ENCODE measurements around the gene NFIC. TPM values are rescaled to one million over a fixed set of nuclear protein-coding genes. Genes with fewer than 3 reads are reported as not detected.

NFIC gene
- total RNA-seq, 1 experiment from 2014 or later, result 56.3 TPM

DNA sequence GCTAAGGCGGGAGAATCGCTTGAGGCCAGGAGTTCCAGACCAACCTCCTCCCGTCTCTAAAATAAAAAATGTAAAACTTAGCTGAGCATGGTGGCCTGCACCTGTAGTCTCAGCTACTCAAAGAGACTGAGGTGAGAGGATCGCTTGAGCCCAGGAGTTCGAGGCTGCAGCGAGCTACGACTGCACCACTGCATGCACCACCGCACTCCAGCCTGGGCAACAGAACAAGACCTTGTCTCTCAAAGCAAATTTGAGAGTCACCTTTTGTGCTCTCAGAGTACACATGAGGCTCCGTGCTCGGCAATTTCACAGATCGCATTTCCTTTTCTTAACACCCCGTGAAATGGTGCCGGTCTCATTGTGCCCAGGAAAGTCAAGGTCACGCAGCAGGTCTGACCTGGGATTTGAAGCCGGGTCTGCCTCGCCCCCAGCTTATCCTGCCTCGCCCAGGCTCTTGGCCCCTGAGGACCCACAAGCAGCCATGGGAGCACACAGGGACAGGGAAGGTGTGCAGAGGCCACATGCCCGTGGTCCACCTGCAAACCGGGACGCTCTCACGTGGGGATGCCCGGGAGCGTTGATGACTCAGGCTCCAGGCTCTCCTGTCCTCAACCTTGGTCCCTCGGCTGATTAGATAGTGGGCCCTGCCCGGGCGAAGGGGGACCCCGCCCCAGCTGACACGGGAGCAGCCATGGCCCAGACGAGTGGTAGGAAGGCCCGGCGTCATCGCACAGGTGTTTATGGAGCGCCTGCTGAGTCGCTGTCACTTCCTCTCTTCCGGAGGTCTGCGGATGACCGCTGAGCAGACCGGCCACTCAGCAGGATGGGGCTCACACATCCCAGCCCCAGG, 115.1 kb downstream of the NFIC start:
- intact Hi-C loops (cut with micrococcal nuclease; ENCODE audit: unreplicated experiment), result no loop called here
- peak; percentile 24 for DNase-seq
- H3K4me1 Mint-ChIP-seq (ENCODE audit: low read depth, unreplicated experiment), result no peaks in the 10 kb centered on the region
- H3K9me3 Mint-ChIP-seq (ENCODE audit: low read depth, unreplicated experiment), result no peaks in the 10 kb centered on the region
- peaks cover 19% of the 10 kb centered on the region for H3K36me3 Mint-ChIP-seq (ENCODE audit: insufficient read depth, unreplicated experiment)
- no peak overlapping the region for H3K27ac Mint-ChIP-seq (ENCODE audit: unreplicated experiment)
- no peaks in the 10 kb centered on the region for H3K27me3 Mint-ChIP-seq (ENCODE audit: unreplicated experiment)
- CTCF ChIA-PET, result no interaction called here
- BruUV-seq (replicated peaks), result no TSS peak
- TF ChIP-seq CTCF (IDR thresholded peaks at IDR 0.05; ENCODE audit: unreplicated experiment), result no peak
- no peak overlapping the region for H3K4me3 Mint-ChIP-seq (ENCODE audit: low read depth, unreplicated experiment)

DNA sequence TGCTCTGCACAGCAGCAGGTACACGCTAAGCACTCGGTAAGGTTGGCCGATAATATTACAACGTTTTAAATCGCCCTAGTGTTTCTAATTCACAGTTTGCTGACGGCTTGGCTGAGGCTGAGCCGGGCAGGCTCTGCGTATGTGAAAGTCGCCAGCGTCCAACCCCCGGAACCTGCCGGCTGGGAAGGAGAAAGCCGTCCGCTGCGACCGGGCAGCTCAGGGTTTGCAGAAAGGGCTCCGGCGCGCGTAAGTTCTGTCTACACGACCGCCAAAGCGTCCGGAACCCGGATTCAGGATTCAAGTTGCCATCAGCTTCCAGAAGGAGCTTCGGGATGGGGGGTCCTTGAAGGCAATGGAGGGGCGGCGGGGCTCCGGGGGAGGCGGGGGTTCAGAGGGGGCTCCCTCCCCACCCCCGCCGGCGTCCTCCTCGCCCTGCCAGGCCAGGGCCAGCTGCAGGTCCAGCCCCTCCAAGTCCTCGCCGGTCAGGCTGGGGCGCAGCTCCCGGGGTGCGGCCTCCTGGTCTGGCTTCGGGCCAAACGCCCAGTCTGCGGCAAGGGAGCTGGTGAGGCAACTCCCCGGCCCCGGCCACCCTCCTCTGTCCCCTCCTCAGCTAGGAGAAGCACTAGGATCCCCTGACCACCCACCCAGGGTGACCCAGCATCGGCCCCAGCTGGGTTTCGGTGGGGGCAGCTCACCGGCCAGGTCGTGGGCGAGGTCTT, 116.3 kb downstream of the NFIC start:
- intact Hi-C loops (cut with micrococcal nuclease; ENCODE audit: unreplicated experiment), result no loop called here
- Mint-ChIP-seq H3K4me1 (ENCODE audit: low read depth, unreplicated experiment) (no peaks in the 10 kb centered on the region), H3K36me3 (ENCODE audit: insufficient read depth, unreplicated experiment) (peaks cover 19% of the 10 kb centered on the region), H3K27me3 (ENCODE audit: unreplicated experiment) (no peaks in the 10 kb centered on the region), H3K9me3 (ENCODE audit: low read depth, unreplicated experiment) (no peaks in the 10 kb centered on the region), H3K27ac (ENCODE audit: unreplicated experiment) (no peak overlapping the region), H3K4me3 (ENCODE audit: low read depth, unreplicated experiment) (peak overlapping the region; percentile 50)
- CTCF ChIA-PET, result interaction anchor here (0.9 to 1.0 kb wide), 2 partner anchors 10 to 12 kb away, joined by 3 read pairs; no protein-coding TSS in a partner anchor
- no peak for TF ChIP-seq CTCF (IDR thresholded peaks at IDR 0.05; ENCODE audit: unreplicated experiment)
- no TSS peak for BruUV-seq (replicated peaks)
- DNase-seq, result peak; percentile 55

- CTCF ChIA-PET, result interaction anchor here (0.6 to 2.3 kb wide), 4 partner anchors 10 to 178 kb away, joined by 3 to 9 read pairs (median 4); no protein-coding TSS in a partner anchor
- peak within 1 kb of the TSS; percentile 50 for H3K4me3 Mint-ChIP-seq (ENCODE audit: low read depth, unreplicated experiment)
Measured at GRCh38 chr19:3483226-3483628, 116.8 kb downstream of the NFIC start, which contains the start of gene SMIM44. Gene SMIM44, minus strand, starts transcription at chr19:3483441. Its CDS starts 38 bp downstream, at chr19:3483403.

More at GRCh38 chr19:3483226-3483628, 116.8 kb downstream of the NFIC start, which contains the start of gene SMIM44:
- no peak for TF ChIP-seq CTCF (IDR thresholded peaks at IDR 0.05; ENCODE audit: unreplicated experiment)
- peaks cover 19% of the 10 kb centered on the region for H3K36me3 Mint-ChIP-seq (ENCODE audit: insufficient read depth, unreplicated experiment)
- intact Hi-C loops (cut with micrococcal nuclease; ENCODE audit: unreplicated experiment), result no loop called here
- no peaks in the 10 kb centered on the region for H3K27me3 Mint-ChIP-seq (ENCODE audit: unreplicated experiment)
- H3K4me1 Mint-ChIP-seq (ENCODE audit: low read depth, unreplicated experiment), result no peaks in the 10 kb centered on the region
- DNase-seq, result no peak
- no peaks in the 10 kb centered on the region for H3K9me3 Mint-ChIP-seq (ENCODE audit: low read depth, unreplicated experiment)
- no peak within 1 kb of the TSS for H3K27ac Mint-ChIP-seq (ENCODE audit: unreplicated experiment)
- BruUV-seq (replicated peaks), result no TSS peak

All from Calu3 (cell line).